Activated T-cell treated with anti-CD3 and anti-CD28 coated beads, Interleukin-2, amount 50 U/mL, for 4 hours (primary cell): ENCODE results near the gene CNPY4. TPM values are rescaled to one million over a fixed set of nuclear protein-coding genes. Genes with fewer than 3 reads are reported as not detected.
A peak's percentile ranks its signal among the peaks of the same experiment; 100 is the strongest.

Experiments used
- ATAC-seq, 2 donors: fragments of 200-7000 bp; cut with Tn5 transposase; one replicate each; pipeline ENCODE4 v1.10.0; 2021
- DNase-seq: peaks from one replicate; pipeline ENCODE4 v3.0.0-alpha.2; 2020
- H3K27me3 Mint-ChIP-seq: one replicate; pipeline ENCODE4 v1.8.0; 2021; ENCODE audit warnings: low read depth, mixed read lengths
- H3K36me3 Mint-ChIP-seq: one replicate; pipeline ENCODE4 v1.8.0; 2022; ENCODE audit warnings: mixed read lengths; ENCODE audit not compliant: insufficient read depth
- H3K4me1 Mint-ChIP-seq: one replicate; pipeline ENCODE4 v1.8.0; 2021; ENCODE audit warnings: low read depth, mixed read lengths
- H3K4me3 Mint-ChIP-seq: one replicate; pipeline ENCODE4 v1.8.0; 2021; ENCODE audit warnings: mild to moderate bottlenecking, moderate library complexity, mixed read lengths
- H3K9me3 Mint-ChIP-seq: one replicate; pipeline ENCODE4 v1.8.0; 2021; ENCODE audit warnings: mixed read lengths
- total RNA-seq, 3 donors: library from RNA; stranded (reverse); gene quantifications; one replicate each; pipeline ENCODE4 v1.2.1, GENCODE V29; 2021

CNPY4 gene, protein sequence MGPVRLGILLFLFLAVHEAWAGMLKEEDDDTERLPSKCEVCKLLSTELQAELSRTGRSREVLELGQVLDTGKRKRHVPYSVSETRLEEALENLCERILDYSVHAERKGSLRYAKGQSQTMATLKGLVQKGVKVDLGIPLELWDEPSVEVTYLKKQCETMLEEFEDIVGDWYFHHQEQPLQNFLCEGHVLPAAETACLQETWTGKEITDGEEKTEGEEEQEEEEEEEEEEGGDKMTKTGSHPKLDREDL
- total RNA-seq: 1 to 10 TPM; 6.6 to 8.6 (median 7.6) TPM

GRCh38 chr7:100119072-100119969, at the start of gene CNPY4, which contains the start of gene TAF6:
Gene CNPY4, plus strand, starts transcription at chr7:100119634. Its CDS starts 111 bp downstream, at chr7:100119745.
Gene TAF6, minus strand, starts transcription at chr7:100119358. Its CDS starts 5,149 bp downstream, at chr7:100114209.
- ATAC-seq (peak; percentile 75 to 77), DNase-seq (peak; percentile 93)
- Mint-ChIP-seq H3K27me3 (no peaks in the 10 kb centered on the region), H3K36me3 (peaks cover 7% of the 10 kb centered on the region), H3K9me3 (no peaks in the 10 kb centered on the region), H3K4me1 (peaks cover 22% of the 10 kb centered on the region), H3K4me3 (peak within 1 kb of the TSS; percentile 96)

- Mint-ChIP-seq H3K27me3 (no peaks in the 10 kb centered on the region), H3K9me3 (peaks cover 14% of the 10 kb centered on the region), H3K4me3 (no peak overlapping the region), H3K4me1 (no peaks in the 10 kb centered on the region), H3K36me3 (peaks cover 51% of the 10 kb centered on the region)
- DNase-seq: no peak
- no peak for ATAC-seq
Measured at GRCh38 chr7:100069991-100070390, 49.4 kb upstream of the CNPY4 start.

- Mint-ChIP-seq H3K4me1 (no peaks in the 10 kb centered on the region), H3K36me3 (peaks cover 62% of the 10 kb centered on the region), H3K9me3 (peaks cover 14% of the 10 kb centered on the region), H3K4me3 (no peak overlapping the region), H3K27me3 (no peaks in the 10 kb centered on the region)
- ATAC-seq: no peak
- no peak for DNase-seq
Measured at GRCh38 chr7:100071018-100071723, 48.3 kb upstream of the CNPY4 start.

DNA sequence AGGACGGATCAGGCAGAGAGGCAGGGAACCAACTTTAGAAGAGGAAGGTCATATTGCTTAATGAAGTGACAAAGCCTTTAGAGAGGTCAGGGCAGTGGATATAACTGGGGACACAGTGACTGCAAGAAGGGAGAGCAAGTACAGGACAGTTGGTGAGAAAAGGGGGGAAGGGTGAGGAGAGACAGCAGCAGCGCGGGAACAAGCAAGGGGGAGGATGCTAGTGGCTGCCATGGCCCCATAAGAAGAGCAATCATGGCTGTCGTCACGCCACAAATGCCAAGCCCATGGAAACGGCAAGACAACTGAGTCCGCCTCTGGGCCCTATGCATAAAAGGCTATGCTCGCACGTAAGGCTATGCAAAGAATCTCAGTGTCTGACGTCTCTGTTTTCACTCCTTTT, 47.0 kb upstream of the CNPY4 start:
- no peaks in the 10 kb centered on the region for H3K27me3 Mint-ChIP-seq
- H3K36me3 Mint-ChIP-seq: peaks cover 71% of the 10 kb centered on the region
- ATAC-seq (no peak), DNase-seq (no peak)
- H3K4me3 Mint-ChIP-seq: no peak overlapping the region
- no peaks in the 10 kb centered on the region for H3K4me1 Mint-ChIP-seq
- peaks cover 14% of the 10 kb centered on the region for H3K9me3 Mint-ChIP-seq

GRCh38 chr7:100074841-100075240, 44.6 kb upstream of the CNPY4 start:
- DNase-seq (no peak), ATAC-seq (no peak)
- peaks cover 72% of the 10 kb centered on the region for H3K36me3 Mint-ChIP-seq
- no peak overlapping the region for H3K4me3 Mint-ChIP-seq
- H3K27me3 Mint-ChIP-seq: no peaks in the 10 kb centered on the region
- H3K4me1 Mint-ChIP-seq: peaks cover 8% of the 10 kb centered on the region
- peaks cover 14% of the 10 kb centered on the region for H3K9me3 Mint-ChIP-seq

DNA sequence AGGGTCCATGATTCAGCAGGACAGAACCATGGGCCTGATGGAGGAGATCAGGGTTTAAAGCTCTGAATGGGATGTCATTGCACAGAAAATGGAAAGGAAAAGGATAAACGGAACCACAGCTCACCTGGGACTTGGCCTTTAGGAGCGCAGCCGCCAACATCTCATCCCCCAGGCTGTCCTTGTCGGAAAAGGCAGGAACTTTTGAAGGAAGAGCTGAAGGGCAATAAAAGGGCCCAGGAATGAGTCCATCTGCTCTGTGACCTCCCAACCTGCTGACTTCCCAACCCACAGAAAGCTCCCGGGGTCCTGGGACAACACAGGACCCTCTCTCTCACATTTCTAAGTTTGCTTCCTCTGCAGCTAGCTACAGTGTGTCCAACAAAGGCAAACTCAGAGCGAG, 44.0 kb upstream of the CNPY4 start:
- no peak for ATAC-seq
- no peak overlapping the region for H3K4me3 Mint-ChIP-seq
- peaks cover 14% of the 10 kb centered on the region for H3K9me3 Mint-ChIP-seq
- no peaks in the 10 kb centered on the region for H3K27me3 Mint-ChIP-seq
- no peak for DNase-seq
- peaks cover 12% of the 10 kb centered on the region for H3K4me1 Mint-ChIP-seq
- peaks cover 67% of the 10 kb centered on the region for H3K36me3 Mint-ChIP-seq

- ATAC-seq: no peak
- Mint-ChIP-seq H3K4me3 (no peak overlapping the region), H3K9me3 (peaks cover 4% of the 10 kb centered on the region), H3K4me1 (peaks cover 19% of the 10 kb centered on the region), H3K36me3 (peaks cover 51% of the 10 kb centered on the region), H3K27me3 (no peaks in the 10 kb centered on the region)
- no peak for DNase-seq
Measured at GRCh38 chr7:100077205-100077604, 42.2 kb upstream of the CNPY4 start.

DNA sequence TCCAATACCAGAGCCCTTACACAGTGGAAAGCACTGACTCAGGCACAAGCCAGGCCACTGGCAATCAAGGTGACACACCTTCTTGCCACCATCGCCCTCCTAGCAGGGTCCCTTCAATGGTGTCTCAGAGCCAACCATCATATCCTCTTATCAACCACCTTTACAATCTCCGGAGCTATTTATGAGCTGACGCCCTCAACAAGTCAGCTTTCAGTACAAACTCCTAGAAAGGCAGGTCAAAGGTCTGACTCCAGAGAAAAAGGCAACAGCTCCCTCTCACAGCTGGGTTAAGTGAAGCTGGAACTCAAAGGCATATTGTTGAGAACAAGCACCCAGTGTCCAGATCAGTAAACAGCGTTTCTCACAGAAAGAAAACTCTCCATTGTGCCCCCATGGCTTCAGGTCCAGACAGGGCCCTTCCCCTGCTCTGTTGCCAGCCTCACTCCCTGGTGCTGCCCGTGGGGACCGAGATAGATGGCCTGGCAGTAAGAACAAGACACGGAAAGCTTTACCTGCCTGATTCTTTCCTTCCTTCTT, 40.3 kb upstream of the CNPY4 start:
- Mint-ChIP-seq H3K9me3 (no peaks in the 10 kb centered on the region), H3K4me1 (peaks cover 26% of the 10 kb centered on the region), H3K36me3 (peaks cover 38% of the 10 kb centered on the region), H3K4me3 (peak overlapping the region; percentile 24), H3K27me3 (no peaks in the 10 kb centered on the region)
- DNase-seq (no peak), ATAC-seq (no peak)

DNA sequence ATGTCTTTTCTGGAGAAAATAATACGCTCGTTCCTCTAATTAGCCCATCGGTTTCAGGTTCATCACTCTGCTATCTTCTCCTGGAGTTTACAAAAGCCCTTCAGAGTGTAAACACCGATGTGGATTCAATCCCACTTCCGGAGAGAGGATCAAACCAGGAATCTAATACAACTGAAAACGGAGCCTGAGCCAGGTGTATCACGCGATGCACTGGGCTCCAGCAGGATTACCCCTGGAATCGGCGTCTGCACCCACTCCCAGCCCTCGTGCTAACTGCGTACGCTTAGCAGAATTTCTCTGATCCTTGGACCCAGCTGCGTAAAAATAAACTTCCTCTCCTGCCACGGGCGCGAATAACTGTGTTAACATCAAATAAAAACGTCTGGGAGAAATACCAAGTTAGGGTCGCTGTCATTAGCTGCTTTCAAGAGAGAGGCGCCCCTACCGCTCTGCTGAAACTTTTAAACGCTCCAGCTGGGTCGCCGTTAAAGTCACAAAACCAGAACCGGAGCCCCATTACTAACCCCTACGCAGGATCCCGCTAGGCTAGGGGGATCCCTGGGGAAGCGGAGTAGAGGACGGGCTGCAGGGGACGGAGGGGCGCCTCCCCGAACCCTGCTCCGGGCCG, 38.4 kb upstream of the CNPY4 start:
- Mint-ChIP-seq H3K9me3 (no peaks in the 10 kb centered on the region), H3K27me3 (no peaks in the 10 kb centered on the region), H3K36me3 (peaks cover 21% of the 10 kb centered on the region), H3K4me1 (peaks cover 26% of the 10 kb centered on the region), H3K4me3 (peak overlapping the region; percentile 92)
- peak; percentile 1 to 36 for ATAC-seq
- no peak for DNase-seq

GRCh38 chr7:100081535-100082102, 37.8 kb upstream of the CNPY4 start, which contains the start of gene ZNF3:
Gene ZNF3, minus strand, starts transcription at chr7:100081723. Its CDS starts 4,366 bp downstream, at chr7:100077357.
- Mint-ChIP-seq H3K4me1 (peaks cover 26% of the 10 kb centered on the region), H3K36me3 (peaks cover 15% of the 10 kb centered on the region), H3K27me3 (no peaks in the 10 kb centered on the region), H3K4me3 (peak within 1 kb of the TSS; percentile 92), H3K9me3 (no peaks in the 10 kb centered on the region)
- DNase-seq (peak; percentile 96), ATAC-seq (peak; percentile 87 to 89)

DNA sequence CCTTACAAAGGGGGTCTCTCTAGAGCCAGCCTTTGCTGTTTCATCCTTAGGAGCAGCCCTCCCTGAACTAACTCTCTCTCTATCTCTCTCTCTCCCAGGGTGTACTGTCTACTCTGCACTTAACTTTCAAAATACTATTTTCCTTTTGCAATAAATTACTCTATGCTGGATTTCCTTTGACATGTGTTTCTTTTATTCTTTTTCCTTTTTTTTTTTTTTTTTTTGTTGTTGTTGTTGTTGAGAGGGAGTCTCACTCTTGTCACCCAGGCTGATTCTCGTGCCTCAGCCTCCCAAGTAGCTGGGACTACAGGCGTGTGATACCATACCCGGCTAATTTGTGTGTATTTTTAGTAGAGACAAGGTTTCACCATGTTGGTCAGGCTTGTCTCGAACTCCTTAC, 36.5 kb upstream of the CNPY4 start:
- Mint-ChIP-seq H3K4me1 (peaks cover 29% of the 10 kb centered on the region), H3K4me3 (peak overlapping the region; percentile 92), H3K9me3 (no peaks in the 10 kb centered on the region), H3K27me3 (no peaks in the 10 kb centered on the region), H3K36me3 (peaks cover 11% of the 10 kb centered on the region)
- ATAC-seq: no peak
- no peak for DNase-seq

- no peak for ATAC-seq
- DNase-seq: no peak
- Mint-ChIP-seq H3K4me1 (peaks cover 31% of the 10 kb centered on the region), H3K36me3 (peaks cover 5% of the 10 kb centered on the region), H3K9me3 (no peaks in the 10 kb centered on the region), H3K27me3 (no peaks in the 10 kb centered on the region), H3K4me3 (no peak overlapping the region)
Measured at GRCh38 chr7:100085515-100085914, 33.9 kb upstream of the CNPY4 start.

GRCh38 chr7:100087055-100087750, 32.2 kb upstream of the CNPY4 start:
- peak overlapping the region; percentile 15 for H3K4me3 Mint-ChIP-seq
- no peak for DNase-seq
- no peaks in the 10 kb centered on the region for H3K9me3 Mint-ChIP-seq
- no peaks in the 10 kb centered on the region for H3K27me3 Mint-ChIP-seq
- peaks cover 27% of the 10 kb centered on the region for H3K4me1 Mint-ChIP-seq
- peaks cover 11% of the 10 kb centered on the region for H3K36me3 Mint-ChIP-seq
- no peak for ATAC-seq
